ENCODE data around the gene ITPK1.

DNA sequence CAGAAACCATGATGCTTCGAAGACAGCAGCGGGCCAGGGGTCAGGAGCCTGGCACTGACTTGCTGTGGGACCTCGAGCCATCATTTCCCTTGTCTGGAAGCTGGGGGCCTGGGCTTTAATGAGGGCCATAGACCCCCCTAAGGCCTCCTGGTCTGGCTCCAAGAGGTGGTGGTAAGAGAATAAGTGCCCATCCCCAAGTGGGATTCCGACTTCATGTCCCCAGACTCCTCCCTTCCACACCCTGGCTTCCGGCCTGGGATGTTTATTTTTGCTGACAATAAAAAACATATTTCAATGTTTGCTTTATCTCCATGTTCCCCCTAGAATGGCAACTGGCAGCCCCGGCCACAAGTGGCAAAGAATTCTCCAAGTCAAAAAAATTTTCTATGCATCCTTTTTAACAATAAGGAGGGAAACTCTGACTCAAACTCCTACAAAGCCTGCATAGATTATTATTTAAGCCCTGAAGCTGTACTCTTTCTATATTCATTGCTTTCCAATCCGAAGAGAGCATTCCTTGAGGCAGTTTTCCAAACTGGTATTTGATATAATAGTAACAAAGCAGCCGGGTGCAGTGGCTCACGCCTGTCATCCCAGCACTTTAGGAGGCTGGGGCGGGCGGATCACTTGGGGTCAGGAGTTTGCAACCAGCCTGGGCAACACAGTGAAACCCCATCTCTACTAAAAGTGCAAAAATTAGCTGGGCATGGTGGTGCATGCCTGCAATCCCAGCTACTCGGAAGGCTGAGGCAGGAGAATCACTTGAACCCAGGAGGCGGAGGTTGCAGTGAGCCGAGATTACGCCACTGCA lies 84.0 kb downstream of the ITPK1 start:
- no peak for TF ChIP-seq POLR2AphosphoS5 (IDR thresholded peaks at IDR 0.05; ENCODE audit: low read depth, low read length)
- no peak for TF ChIP-seq TAF1 (IDR thresholded peaks at IDR 0.05; ENCODE audit: borderline replicate concordance, insufficient read depth, low read length)

All from PFSK-1 (cell line).